CMK (cell line): ENCODE measurements around the gene SIAH1.
"Not testable (repeated sequence)": the region's sequence is repeated elsewhere in the genome, so short reads cannot be mapped to it uniquely, and the experiment has no call there.

Source experiments
- DNase-seq: peaks from one replicate; pipeline ENCODE4 v3.0.0-alpha.2; 2010; ENCODE audit warnings: low read depth

The SIAH1 gene

DNA sequence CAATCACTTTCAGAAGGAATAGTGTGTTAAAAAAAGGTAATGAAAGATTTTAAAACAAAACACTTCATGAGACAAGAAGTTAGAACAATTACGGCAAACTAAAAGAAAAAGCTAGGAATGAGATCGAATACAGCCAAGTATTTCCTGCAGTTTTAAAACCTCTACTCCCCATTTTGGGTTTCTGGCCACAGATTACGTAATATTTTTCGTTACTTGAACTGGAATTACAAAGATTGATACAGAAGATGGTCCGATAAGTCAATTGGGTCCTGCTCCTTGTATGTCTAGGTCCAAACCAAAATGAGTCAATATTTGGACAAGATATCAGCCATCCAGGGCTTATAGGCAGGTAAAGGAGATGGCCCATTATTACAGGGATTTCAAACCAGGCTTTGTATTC, 52.2 kb downstream of the SIAH1 start:
- DNase-seq = no peak

- no peak for DNase-seq
Measured at GRCh38 chr16:48330841-48331192, 54.4 kb downstream of the SIAH1 start.

GRCh38 chr16:48330189-48330840, 54.9 kb downstream of the SIAH1 start:
- DNase-seq = no peak

DNA sequence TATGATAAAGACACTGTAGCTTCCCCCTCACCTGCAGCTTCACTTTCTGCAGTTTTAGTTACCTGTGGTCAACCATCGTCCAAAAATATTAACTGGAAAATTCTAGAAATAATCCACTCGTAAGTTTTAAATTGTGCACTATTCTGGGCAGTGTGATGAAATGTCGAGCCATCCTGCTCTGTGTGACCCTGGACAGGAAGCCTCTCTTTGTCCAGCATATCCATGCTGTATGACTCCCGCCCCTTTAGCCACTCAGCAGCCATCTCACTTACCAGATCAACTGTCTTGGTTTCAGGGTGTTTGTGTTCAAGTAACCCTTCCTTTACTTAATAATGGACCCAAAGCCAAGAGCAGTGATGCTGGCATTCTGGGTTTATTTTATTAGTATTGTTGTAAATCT, 56.1 kb downstream of the SIAH1 start:
- DNase-seq = no peak

DNA sequence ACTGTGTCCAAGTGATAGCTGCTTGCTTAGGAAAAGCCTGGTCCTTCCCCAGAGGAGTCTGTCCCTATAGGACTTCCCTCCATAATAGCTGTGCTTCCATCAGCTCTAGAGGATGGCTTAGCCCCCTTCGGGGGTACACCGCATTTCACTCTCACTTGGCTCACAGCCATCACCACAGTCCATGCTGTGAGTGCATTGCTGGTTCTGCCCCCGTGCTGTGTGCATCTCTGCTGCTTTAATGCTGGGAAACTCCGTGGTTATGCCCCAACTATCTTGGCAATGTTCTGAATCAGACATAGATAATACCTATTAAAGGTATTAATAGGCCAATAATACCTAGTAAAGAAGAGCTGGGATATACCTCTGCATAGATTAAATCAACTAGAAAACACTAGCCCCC, 58.3 kb downstream of the SIAH1 start:
- no peak for DNase-seq

- no peak for DNase-seq
Measured at GRCh38 chr16:48323783-48324775, 61.1 kb downstream of the SIAH1 start.

DNA sequence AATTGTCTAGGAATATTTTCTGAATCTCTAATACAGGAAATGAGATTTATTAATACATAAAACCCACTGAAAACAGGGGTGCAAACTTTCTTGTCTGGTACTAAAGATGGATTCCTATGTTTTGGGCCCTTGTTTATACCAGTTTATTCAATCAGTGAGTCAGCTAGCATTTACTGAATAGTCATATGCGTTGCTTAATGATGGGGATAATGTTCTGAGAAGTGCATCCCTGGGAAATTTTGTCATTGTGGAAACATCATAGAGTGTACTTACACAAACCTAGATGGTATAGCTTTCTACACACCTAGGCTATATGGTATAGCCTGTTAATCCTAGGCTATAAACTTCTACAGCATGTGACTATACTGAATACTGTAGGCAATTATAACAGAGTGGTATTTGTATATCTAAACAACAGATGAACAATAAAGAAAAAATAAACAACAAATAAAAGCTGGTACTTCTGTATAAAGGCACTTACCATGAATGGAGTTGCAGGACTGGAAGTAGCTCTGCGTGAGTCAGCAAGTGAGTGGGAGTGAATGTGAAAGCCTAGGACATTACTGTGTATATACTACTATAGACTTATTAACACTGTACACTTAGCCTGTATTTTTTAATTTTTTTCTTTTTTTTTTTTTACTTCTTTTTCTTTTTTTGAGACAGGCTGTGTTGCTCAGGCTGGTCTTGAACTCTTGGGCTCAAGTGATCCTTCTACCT, 63.7 kb downstream of the SIAH1 start:
- no peak for DNase-seq

- DNase-seq = no peak
Measured at GRCh38 chr16:48318630-48319029, 66.6 kb downstream of the SIAH1 start.

- peak; percentile 30 for DNase-seq
Measured at GRCh38 chr16:48317614-48318315, 67.4 kb downstream of the SIAH1 start.

DNA sequence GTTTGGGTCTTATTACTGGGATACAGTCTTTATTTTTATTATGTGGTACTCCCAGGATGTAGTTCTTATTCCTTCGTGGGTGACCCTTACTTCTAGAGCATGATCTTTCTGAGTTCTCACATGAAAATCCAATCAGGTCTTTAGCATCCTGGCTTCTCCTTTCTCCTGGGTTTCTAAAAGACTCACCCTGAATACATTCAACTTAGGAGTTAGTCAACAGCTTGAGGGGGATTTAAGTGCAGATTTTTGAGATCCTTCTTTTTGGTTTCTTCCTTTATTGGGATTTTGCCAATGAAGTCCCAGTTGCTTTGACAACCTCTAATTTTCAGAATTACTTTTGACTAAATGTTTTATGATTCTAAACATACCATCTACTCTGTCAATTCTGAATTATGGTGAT, 68.2 kb downstream of the SIAH1 start:
- DNase-seq = no peak

- DNase-seq = not testable (repeated sequence)
Measured at GRCh38 chr16:48313905-48314304, 71.3 kb downstream of the SIAH1 start.

- no peak for DNase-seq
Measured at GRCh38 chr16:48310908-48311641, 74.1 kb downstream of the SIAH1 start.
